Neural progenitor cell (in vitro differentiated cells): ENCODE measurements around the gene PARN. TPM values are rescaled to one million over a fixed set of nuclear protein-coding genes. Genes with fewer than 3 reads are reported as not detected.
A peak's percentile ranks its signal among the peaks of the same experiment; 100 is the strongest.

Experiments used
- DNase-seq: peaks from one replicate; pipeline ENCODE4 v3.0.0-alpha.2; 2016; ENCODE audit warnings: low spot score
- H2AFZ ChIP-seq: fragments of 200-600 bp; sonication (generic); replicated peaks from 2 replicates; pipeline ENCODE4 v1.6.1; 2016; ENCODE audit warnings: antibody characterized with exemption
- H3F3A ChIP-seq: fragments of 200-600 bp; sonication (generic); 2 replicates; pipeline ENCODE4 v1.6.1; 2016; ENCODE audit warnings: antibody characterized with exemption, low read depth
- H3K27ac ChIP-seq: fragments of 200-600 bp; sonication (generic); 2 replicates; pipeline ENCODE4 v1.5.1; 2016; ENCODE audit warnings: mild to moderate bottlenecking
- H3K27me3 ChIP-seq: fragments of 200-600 bp; sonication (generic); 2 replicates; pipeline ENCODE4 v1.6.1; 2016; ENCODE audit warnings: mild to moderate bottlenecking, moderate library complexity
- H3K36me3 ChIP-seq: fragments of 200-600 bp; sonication (generic); 2 replicates; pipeline ENCODE4 v1.5.1; 2016
- H3K4me1 ChIP-seq: fragments of 200-600 bp; sonication (generic); 2 replicates; pipeline ENCODE4 v1.6.1; 2016; ENCODE audit warnings: mixed run types
- H3K4me2 ChIP-seq: fragments of 200-600 bp; sonication (generic); 2 replicates; pipeline ENCODE4 v1.6.1; 2016
- H3K4me3 ChIP-seq: fragments of 200-600 bp; sonication (generic); 2 replicates; pipeline ENCODE4 v1.5.1; 2016
- H3K79me2 ChIP-seq: fragments of 200-600 bp; sonication (generic); 2 replicates; pipeline ENCODE4 v1.6.1; 2016; ENCODE audit warnings: low read depth
- H3K9ac ChIP-seq: fragments of 200-600 bp; sonication (generic); 2 replicates; pipeline ENCODE4 v1.6.1; 2016
- H3K9me3 ChIP-seq: fragments of 200-600 bp; sonication (generic); 2 replicates; pipeline ENCODE4 v1.5.1; 2016; ENCODE audit warnings: low read depth
- H4K20me1 ChIP-seq: fragments of 200-600 bp; sonication (generic); 2 replicates; pipeline ENCODE4 v1.6.1; 2016; ENCODE audit warnings: low read depth
- H3K27ac Mint-ChIP-seq: 3 replicates; pipeline ENCODE4 v1.8.0; 2021; ENCODE audit warnings: mixed read lengths
- H3K27me3 Mint-ChIP-seq: 2 replicates; pipeline ENCODE4 v1.8.0; 2022; ENCODE audit warnings: low read depth, mild to moderate bottlenecking, inconsistent platforms, moderate library complexity, mixed read lengths; ENCODE audit not compliant: insufficient read depth
- H3K36me3 Mint-ChIP-seq: 3 replicates; pipeline ENCODE4 v1.8.0; 2021; ENCODE audit warnings: mixed read lengths
- H3K4me1 Mint-ChIP-seq: 3 replicates; pipeline ENCODE4 v1.8.0; 2021; ENCODE audit warnings: mixed read lengths
- H3K4me3 Mint-ChIP-seq: 3 replicates; pipeline ENCODE4 v1.8.0; 2021; ENCODE audit warnings: mild to moderate bottlenecking, moderate library complexity, mixed read lengths
- H3K9me3 Mint-ChIP-seq: 3 replicates; pipeline ENCODE4 v1.8.0; 2020; ENCODE audit warnings: mixed read lengths
- CTCF ChIP-seq: fragments of 200-600 bp; sonication (generic); IDR thresholded peaks from 2 replicates; pipeline ENCODE4 v1.5.1; 2017; ENCODE audit warnings: antibody characterized with exemption, mild to moderate bottlenecking
- EZH2 ChIP-seq: fragments of 200-600 bp; sonication (generic); IDR thresholded peaks from 2 replicates; pipeline ENCODE4 v1.6.1; 2017; ENCODE audit warnings: antibody characterized with exemption, mild to moderate bottlenecking, moderate library complexity
- EZH2phosphoT487 ChIP-seq: fragments of 200-600 bp; sonication (generic); IDR thresholded peaks from 2 replicates; pipeline ENCODE4 v1.6.1; 2017; ENCODE audit warnings: antibody characterized with exemption
- total RNA-seq: library from RNA; depleted of rRNA; stranded (reverse); fragments of >200 nt; gene quantifications from 2 replicates; pipeline ENCODE4 v1.2.3, GENCODE V29; 2015; ENCODE audit warnings: low replicate concordance

PARN gene
- total RNA-seq, 1 donor from 2014 or later = 53.5 TPM

DNA sequence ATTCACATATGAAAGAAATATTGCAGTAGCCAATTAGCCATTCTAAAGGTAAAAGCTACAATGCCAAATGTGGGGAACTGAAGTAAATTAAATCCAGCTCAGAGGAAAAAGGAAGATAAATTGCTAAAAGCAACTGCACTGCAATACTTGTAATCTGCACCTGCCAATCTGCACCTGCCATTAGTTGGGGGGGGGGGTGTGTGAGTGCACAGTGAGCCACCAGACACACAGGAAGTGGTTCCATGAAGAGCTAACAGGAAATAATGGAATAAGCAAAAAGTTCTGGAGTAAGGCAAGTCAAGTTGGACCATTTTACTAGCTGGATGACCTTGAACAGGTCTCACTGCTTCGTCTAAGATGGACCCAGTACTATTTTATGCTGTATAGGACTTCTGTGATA lies 191.8 kb downstream of the PARN start:
- no peak overlapping the region for H3K9ac ChIP-seq
- peaks cover 33% of the 10 kb centered on the region for H3K4me1 Mint-ChIP-seq
- H4K20me1 ChIP-seq = no peaks in the 10 kb centered on the region
- TF ChIP-seq CTCF (no peak), EZH2phosphoT487 (no peak), EZH2 (no peak)
- no peak overlapping the region for H3K4me3 Mint-ChIP-seq
- no peak for DNase-seq
- H3K27me3 Mint-ChIP-seq = no peaks in the 10 kb centered on the region
- H3K4me1 ChIP-seq = peaks cover 9% of the 10 kb centered on the region
- no peaks in the 10 kb centered on the region for H3K36me3 ChIP-seq
- H3K27me3 ChIP-seq = no peaks in the 10 kb centered on the region
- no peak overlapping the region for H3K4me2 ChIP-seq
- no peaks in the 10 kb centered on the region for H3F3A ChIP-seq
- peaks cover 4% of the 10 kb centered on the region for H3K36me3 Mint-ChIP-seq
- no peaks in the 10 kb centered on the region for H3K79me2 ChIP-seq
- no peak overlapping the region for H3K4me3 ChIP-seq
- no peaks in the 10 kb centered on the region for H3K9me3 Mint-ChIP-seq
- no peak overlapping the region for H2AFZ ChIP-seq
- no peak overlapping the region for H3K27ac ChIP-seq
- no peak overlapping the region for H3K27ac Mint-ChIP-seq
- H3K9me3 ChIP-seq = no peaks in the 10 kb centered on the region

- no peaks in the 10 kb centered on the region for H4K20me1 ChIP-seq
- no peaks in the 10 kb centered on the region for H3K36me3 ChIP-seq
- no peaks in the 10 kb centered on the region for H3F3A ChIP-seq
- no peaks in the 10 kb centered on the region for H3K79me2 ChIP-seq
- no peak overlapping the region for H2AFZ ChIP-seq
- no peak for TF ChIP-seq EZH2phosphoT487
- TF ChIP-seq EZH2 = no peak
- TF ChIP-seq CTCF = no peak
- no peak overlapping the region for H3K4me3 ChIP-seq
- H3K4me2 ChIP-seq = no peak overlapping the region
- Mint-ChIP-seq H3K27ac (peak overlapping the region; percentile 6), H3K9me3 (no peaks in the 10 kb centered on the region), H3K27me3 (no peaks in the 10 kb centered on the region), H3K36me3 (peaks cover 5% of the 10 kb centered on the region), H3K4me3 (no peak overlapping the region), H3K4me1 (peaks cover 33% of the 10 kb centered on the region)
- H3K27ac ChIP-seq = no peak overlapping the region
- DNase-seq = no peak
- H3K27me3 ChIP-seq = no peaks in the 10 kb centered on the region
- H3K4me1 ChIP-seq = peaks cover 9% of the 10 kb centered on the region
- no peak overlapping the region for H3K9ac ChIP-seq
- H3K9me3 ChIP-seq = no peaks in the 10 kb centered on the region
These were observed 192.6 kb downstream of the PARN start for GRCh38 chr16:14437426-14437825.

- Histone ChIP-seq H3K79me2 (no peaks in the 10 kb centered on the region), H2AFZ (no peak overlapping the region), H3K4me3 (no peak overlapping the region), H3K36me3 (no peaks in the 10 kb centered on the region), H3K4me2 (no peak overlapping the region), H3K9ac (no peak overlapping the region), H3K4me1 (peaks cover 1% of the 10 kb centered on the region), H3K27ac (no peak overlapping the region), H4K20me1 (no peaks in the 10 kb centered on the region), H3K9me3 (no peaks in the 10 kb centered on the region), H3F3A (no peaks in the 10 kb centered on the region), H3K27me3 (no peaks in the 10 kb centered on the region)
- Mint-ChIP-seq H3K36me3 (peaks cover 10% of the 10 kb centered on the region), H3K27me3 (no peaks in the 10 kb centered on the region), H3K4me1 (peaks cover 27% of the 10 kb centered on the region), H3K4me3 (no peak overlapping the region), H3K27ac (peak overlapping the region; percentile 30), H3K9me3 (no peaks in the 10 kb centered on the region)
- no peak for DNase-seq
- TF ChIP-seq EZH2 (no peak), CTCF (no peak), EZH2phosphoT487 (no peak)
These were observed 193.6 kb downstream of the PARN start for GRCh38 chr16:14436401-14436955.
